Pancreas (tissue), 10 donors: ENCODE data around the gene FEZ2. TPM values are rescaled to one million over a fixed set of nuclear protein-coding genes. Genes with fewer than 3 reads are reported as not detected.

ENCODE experiments used
- ATAC-seq, 4 donors: fragments of 200-7000 bp; cut with Tn5 transposase; one replicate each; pipeline versions ENCODE4 v1.8.0 to v1.9.1; 2020; ENCODE audit warnings: mild to moderate bottlenecking in 4 of 4, moderate library complexity in 4 of 4
- DNase-seq, 6 donors: peaks; one replicate each; pipeline ENCODE4 v3.0.0-alpha.2; 2020
- FAIRE-seq: peaks from 2 replicates; lab custom pipeline; 2012; peaks lifted over from hg19 to GRCh38; lab: Jason Lieb, UNC
- H3K27ac ChIP-seq, 4 donors: fragments of 200-600 bp; sonication (generic); 1 replicate in 3 of 4; 2 replicates in 1 of 4; pipeline versions ENCODE4 v1.5.0 to v1.8.0; 2020
- H3K27me3 ChIP-seq, 4 donors: fragments of 200-600 bp; one replicate each; pipeline ENCODE4 v1.8.0; 2021
- H3K36me3 ChIP-seq, 3 donors: fragments of 200-600 bp; sonication (generic) in 1 of 3; one replicate each; pipeline versions ENCODE4 v1.5.0 to v1.8.0; 2020 to 2021
- H3K4me1 ChIP-seq, 3 donors: fragments of 200-600 bp; one replicate each; pipeline ENCODE4 v1.8.0; 2021
- H3K4me3 ChIP-seq, 4 donors: fragments of 200-600 bp; sonication (generic) in 2 of 4; one replicate each; pipeline versions ENCODE4 v1.5.0 to v1.8.0; 2020 to 2021
- H3K9me3 ChIP-seq, 4 donors: fragments of 200-600 bp; one replicate each; pipeline ENCODE4 v1.8.0; 2021
- CTCF ChIP-seq, 4 donors: fragments of 200-600 bp; sonication (generic) in 3 of 4; IDR thresholded peaks; one replicate each; pipeline versions ENCODE4 v1.5.0 to v1.8.0; 2021; ENCODE audit warnings: antibody characterized with exemption in 4 of 4
- WGBS, 2 donors: extraction: QIAGEN DNeasy Blood & Tissue Kit; methylation state at CpG; one replicate each; pipeline ENCODE4 v1.1.7; 2013; 5-methylcytosine and 5-hydroxymethylcytosine counted together
- intact Hi-C, 3 donors: fragments of 100-400 bp; cut with DNase I; formaldehyde crosslinking; loops; one replicate each; pipeline versions ENCODE4 v1.11.1 to v1.14.2; 2022
- polyA plus RNA-seq, 2 donors: library from polyadenylated mRNA; stranded (reverse); fragments of 200-250 nt; gene quantifications; one replicate each; pipeline ENCODE4 v1.2.3, GENCODE V29; 2013
- total RNA-seq, 6 donors: library from RNA; stranded (reverse); fragmentation: NEBNext Ultra II Directional in 4 of 6; extraction: Animal tissue kit (Norgen Biotek cat#: 25700) in 4 of 6; gene quantifications; one replicate each; pipeline versions ENCODE4 v1.2.1 to v1.2.4, GENCODE V29; 2021 to 2023
- donor health status: healthy with polysubstance abuse.
- donor health status: DM: no; HTN: no; CAD: no; lungs with moderate emphysema.
- donor health status: DM: no; HTN: no; CAD: no.
- donor health status: control.
- donor health status: control.
- donor health status: Bipolar disorder and iron deficiency.
- donor health status: DM: yes; HTN: yes; CAD: no.
- donor health status: DM: no; HTN: no; CAD: no.
- donor health status: DM: no; HTN: no; CAD: no.
- donor health status: DM: yes; HTN: yes; CAD: no.

FEZ2 gene
- total and polyA plus RNA-seq, 8 donors = 7.0 to 18.2 (median 9.4) TPM

GRCh38 chr2:36567711-36568408, 30.1 kb downstream of the FEZ2 start:
- Histone ChIP-seq H3K36me3 (no peaks in the 10 kb centered on the region), H3K9me3 (no peaks in the 10 kb centered on the region), H3K27me3 (no peaks in the 10 kb centered on the region), H3K4me1 (peaks cover 0 to 5% (median 0%) of the 10 kb centered on the region in 3 donors), H3K4me3 (no peak overlapping the region), H3K27ac (peak overlapping the region in 2 of 4 donors; percentile 45 to 53)
- ATAC-seq = no peak
- 90 to 91% methylated on average over 6 of the region's 6 CpGs for WGBS, 2 donors
- intact Hi-C loops = no loop called here
- DNase-seq = no peak
- TF ChIP-seq CTCF (IDR thresholded peaks at IDR 0.05) = no peak
- FAIRE-seq = no peak

GRCh38 chr2:36566887-36567286, 31.1 kb downstream of the FEZ2 start:
- Histone ChIP-seq H3K27me3 (no peaks in the 10 kb centered on the region), H3K36me3 (no peaks in the 10 kb centered on the region), H3K4me1 (peaks cover 0 to 9% (median 0%) of the 10 kb centered on the region in 3 donors), H3K27ac (no peak overlapping the region), H3K4me3 (no peak overlapping the region), H3K9me3 (no peaks in the 10 kb centered on the region)
- no peak for TF ChIP-seq CTCF (IDR thresholded peaks at IDR 0.05)
- FAIRE-seq = no peak
- ATAC-seq = no peak
- intact Hi-C loops = no loop called here
- whole genome bisulfite sequencing, 2 donors = 93 to 95% methylated on average over 4 of the region's 4 CpGs
- DNase-seq = no peak

GRCh38 chr2:36565712-36566111, 32.3 kb downstream of the FEZ2 start:
- Histone ChIP-seq H3K9me3 (no peaks in the 10 kb centered on the region), H3K27me3 (no peaks in the 10 kb centered on the region), H3K36me3 (no peaks in the 10 kb centered on the region), H3K4me3 (no peak overlapping the region), H3K27ac (no peak overlapping the region), H3K4me1 (peaks cover 0 to 9% (median 0%) of the 10 kb centered on the region in 3 donors)
- WGBS, 2 donors = 95 to 96% methylated on average over 4 of the region's 4 CpGs
- TF ChIP-seq CTCF (IDR thresholded peaks at IDR 0.05) = no peak
- intact Hi-C loops = no loop called here
- no peak for ATAC-seq
- no peak for DNase-seq
- no peak for FAIRE-seq

GRCh38 chr2:36564377-36564930, 33.5 kb downstream of the FEZ2 start:
- H3K9me3 ChIP-seq = no peaks in the 10 kb centered on the region
- H3K36me3 ChIP-seq = no peaks in the 10 kb centered on the region
- H3K4me3 ChIP-seq = no peak overlapping the region
- no peaks in the 10 kb centered on the region for H3K27me3 ChIP-seq
- 88 to 92% methylated on average over 11 of the region's 11 CpGs for WGBS, 2 donors
- intact Hi-C loops = no loop called here
- H3K4me1 ChIP-seq = peaks cover 0 to 9% (median 0%) of the 10 kb centered on the region in 3 donors
- ATAC-seq (no peak), FAIRE-seq (no peak), DNase-seq (no peak)
- TF ChIP-seq CTCF (IDR thresholded peaks at IDR 0.05) = no peak
- no peak overlapping the region for H3K27ac ChIP-seq
